Posterior cingulate gyrus (tissue), 11 donors: ENCODE results near the gene GRAMD1B.

Experiments used
- DNase-seq, 10 donors: peaks; one replicate each; pipeline versions ENCODE4 v3.0.0 to v3.0.0-alpha.2; 2020 to 2021; ENCODE audit warnings: mixed read lengths in 3 of 10
- intact Hi-C: fragments of 100-400 bp; cut with DNase I; formaldehyde crosslinking; loops from one replicate; pipeline ENCODE4 v1.15.1; 2023

Gene GRAMD1B

GRCh38 chr11:123580557-123581275, 150.6 kb downstream of the GRAMD1B start:
- peak in 9 of 10 donors; percentile 49 to 95 (median 66) for DNase-seq
- intact Hi-C loops = loop anchor here (5.0 kb wide), 1 partner anchor 127 kb away; no protein-coding TSS in a partner anchor

- intact Hi-C loops = loop anchor here (5.0 kb wide), 1 partner anchor 125 kb away; no protein-coding TSS in a partner anchor
- DNase-seq = no peak
These were observed 151.8 kb downstream of the GRAMD1B start for GRCh38 chr11:123581651-123582399.

- DNase-seq = no peak
- intact Hi-C loops = loop anchor here (5.0 kb wide), 1 partner anchor 124 kb away; no protein-coding TSS in a partner anchor
These were observed 153.0 kb downstream of the GRAMD1B start for GRCh38 chr11:123582992-123583504.

- DNase-seq = no peak
- intact Hi-C loops = loop anchor here (5.0 kb wide), 1 partner anchor 123 kb away; no protein-coding TSS in a partner anchor
These were observed 154.1 kb downstream of the GRAMD1B start for GRCh38 chr11:123584186-123584585.

- DNase-seq = peak in 1 of 10 donors; percentile 67
- intact Hi-C loops = loop anchor here (5.0 kb wide), 1 partner anchor 123 kb away; no protein-coding TSS in a partner anchor
These were observed 154.7 kb downstream of the GRAMD1B start for GRCh38 chr11:123584737-123585136.

DNA sequence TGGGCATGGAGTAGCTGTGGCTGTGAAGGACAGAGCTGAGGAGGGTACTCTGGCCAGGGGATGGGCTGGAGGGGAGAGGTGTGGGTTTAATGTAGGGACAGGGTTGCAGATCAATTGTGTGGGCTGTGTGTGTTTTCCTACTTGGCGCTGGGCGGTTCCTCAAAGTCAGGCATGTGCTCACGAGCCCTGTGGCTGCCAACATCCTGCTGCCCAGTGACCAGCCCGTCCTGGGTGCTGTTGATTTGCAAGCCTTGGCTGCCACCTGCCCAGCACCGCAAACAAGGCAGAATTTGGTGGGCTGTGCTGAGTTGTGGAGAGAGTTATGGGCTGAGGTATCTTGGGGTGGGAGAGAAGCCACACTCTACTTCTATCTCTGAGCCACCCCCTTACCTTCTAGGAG, 155.1 kb downstream of the GRAMD1B start:
- intact Hi-C loops = no loop called here
- peak in 1 of 10 donors; percentile 72 for DNase-seq

- intact Hi-C loops = no loop called here
- no peak for DNase-seq
These were observed 155.6 kb downstream of the GRAMD1B start for GRCh38 chr11:123585706-123586105.

DNA sequence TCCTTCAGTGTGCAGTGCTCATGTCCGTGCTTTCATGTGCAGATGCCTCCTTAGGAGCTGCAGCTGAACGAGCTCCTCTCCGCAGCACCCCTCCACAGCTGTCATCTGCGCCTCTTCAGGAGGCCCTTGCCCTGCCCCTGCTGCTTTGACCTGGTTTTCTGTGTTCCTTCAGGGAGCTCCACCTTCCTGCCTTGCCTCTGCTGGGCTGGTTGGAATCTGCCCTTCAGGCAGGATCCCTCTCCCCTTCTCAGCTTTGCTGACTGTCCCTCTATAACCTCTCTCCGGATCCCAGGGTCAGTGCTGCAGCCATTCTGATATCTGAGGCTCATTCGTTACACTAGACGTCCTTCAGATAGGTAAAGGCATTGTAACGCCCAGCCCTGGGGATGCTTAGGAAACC, 156.5 kb downstream of the GRAMD1B start:
- intact Hi-C loops = no loop called here

DNA sequence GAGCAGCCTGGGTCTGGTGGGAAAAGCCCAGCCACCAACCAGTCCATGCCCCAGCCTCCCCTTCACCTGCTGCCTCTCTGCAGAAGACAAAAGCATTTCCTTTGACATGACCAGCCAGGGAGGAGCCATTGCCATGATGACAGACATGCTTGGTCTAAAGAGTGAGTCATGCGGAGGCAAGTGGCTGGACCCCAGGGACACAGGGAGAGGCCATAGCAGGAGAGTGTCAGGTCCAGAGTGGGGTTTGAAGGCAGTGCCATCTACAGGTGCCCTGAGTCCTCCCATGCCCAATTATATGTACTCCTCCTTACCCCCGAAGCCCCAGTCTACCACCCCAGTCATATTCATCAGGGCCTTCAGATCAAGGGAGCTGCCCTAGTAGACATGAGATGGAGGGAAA, 157.0 kb downstream of the GRAMD1B start:
- intact Hi-C loops = no loop called here
- DNase-seq = peak in 1 of 10 donors; percentile 69

More for the DNA sequence above, 156.5 kb downstream of the GRAMD1B start:
- no peak for DNase-seq

- DNase-seq = no peak
- intact Hi-C loops = no loop called here
These were observed 157.5 kb downstream of the GRAMD1B start for GRCh38 chr11:123587559-123587958.

- DNase-seq = no peak
- intact Hi-C loops = no loop called here
These were observed 158.2 kb downstream of the GRAMD1B start for GRCh38 chr11:123588117-123588863.

GRCh38 chr11:123588864-123589262, 158.8 kb downstream of the GRAMD1B start:
- intact Hi-C loops = no loop called here
- no peak for DNase-seq

DNA sequence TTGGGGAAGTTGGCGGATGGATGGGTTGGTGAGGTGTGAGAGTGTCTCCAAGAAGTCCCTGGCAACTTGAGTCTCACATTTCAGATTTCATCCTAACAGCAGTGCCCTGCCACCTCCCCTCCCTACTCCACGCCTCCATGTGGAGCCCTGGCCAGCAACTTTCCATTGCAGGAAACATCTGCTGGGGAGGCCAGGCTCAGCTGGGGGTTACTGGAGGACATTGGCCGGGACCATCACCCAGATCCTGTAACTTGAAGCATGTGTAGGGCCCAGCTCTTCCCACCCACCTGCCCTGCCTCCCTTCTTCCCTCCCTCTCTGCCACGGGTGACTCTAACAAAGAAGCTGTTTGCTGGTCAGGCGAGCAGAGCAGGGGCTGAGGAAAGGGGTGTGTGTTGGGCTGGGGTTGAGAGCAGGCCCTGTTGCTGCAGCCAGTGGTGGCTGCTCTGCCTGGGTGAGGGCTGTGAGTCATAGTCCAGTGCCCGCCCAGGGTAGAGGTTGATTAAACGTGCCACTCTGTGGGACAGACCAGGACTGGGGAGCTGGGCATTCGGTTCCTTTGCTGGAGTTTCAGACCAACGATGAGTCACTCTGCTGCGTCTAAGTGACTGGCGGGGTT, 160.3 kb downstream of the GRAMD1B start:
- intact Hi-C loops = no loop called here
- DNase-seq = peak in 3 of 10 donors; percentile 36 to 85 (median 46)

- no peak for DNase-seq
- intact Hi-C loops = no loop called here
These were observed 163.5 kb downstream of the GRAMD1B start for GRCh38 chr11:123593570-123593969.

- DNase-seq = no peak
- intact Hi-C loops = no loop called here
These were observed 164.3 kb downstream of the GRAMD1B start for GRCh38 chr11:123594188-123594901.

DNA sequence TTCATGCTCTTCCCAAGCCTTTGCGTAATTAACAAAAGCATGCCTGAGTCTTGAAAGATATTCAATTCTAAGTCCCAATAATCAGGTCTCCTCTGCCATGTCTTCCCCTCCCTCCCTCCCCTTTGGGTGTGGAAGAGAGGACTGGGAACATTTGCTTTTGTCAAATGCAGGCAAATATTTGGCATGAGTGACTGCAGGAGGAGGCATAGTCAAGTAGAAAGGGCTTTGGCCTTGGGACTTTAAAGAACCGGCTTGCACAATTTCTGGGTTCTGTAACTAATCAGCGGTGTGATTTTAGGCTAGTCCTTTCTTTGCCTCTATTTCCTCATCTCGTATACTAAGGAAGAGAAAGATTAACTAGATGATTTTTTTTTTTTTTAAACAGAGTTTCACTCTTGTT, 164.9 kb downstream of the GRAMD1B start:
- intact Hi-C loops = no loop called here
- no peak for DNase-seq

GRCh38 chr11:123597859-123598258, 167.8 kb downstream of the GRAMD1B start:
- intact Hi-C loops = no loop called here
- no peak for DNase-seq

GRCh38 chr11:123601136-123601535, 171.1 kb downstream of the GRAMD1B start:
- DNase-seq = no peak
- intact Hi-C loops = no loop called here

DNA sequence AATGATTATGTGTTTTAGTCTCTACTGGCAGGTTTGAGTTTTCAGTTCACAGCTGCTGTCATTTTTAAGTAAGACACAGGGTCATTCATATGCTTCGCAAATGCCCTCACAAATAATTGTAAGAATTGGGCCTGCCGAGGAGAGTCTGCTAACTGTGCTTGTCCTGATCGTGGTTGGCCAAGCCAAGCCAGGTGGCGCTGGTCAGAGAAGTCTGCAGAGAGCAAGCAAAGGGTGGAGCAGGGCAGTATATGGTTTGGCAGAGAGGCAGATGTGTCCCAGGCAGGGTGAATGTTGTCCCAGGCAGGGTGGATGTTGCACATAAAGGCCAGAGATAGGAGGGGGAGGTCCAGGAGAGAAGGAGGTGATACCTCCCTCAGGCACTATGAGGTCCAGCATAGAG, 171.7 kb downstream of the GRAMD1B start:
- no peak for DNase-seq
- intact Hi-C loops = no loop called here
